BJ (cell line): ENCODE results near the gene DUS2. TPM values are rescaled to one million over a fixed set of nuclear protein-coding genes. Genes with fewer than 3 reads are reported as not detected.

Experiments
- CTCF ChIA-PET: fragments of 350-600 bp; formaldehyde crosslinking; extraction: SDS; loops from one replicate; lab custom pipeline; 2021; ENCODE audit warnings: antibody characterized with exemption, inconsistent platforms; lab: Yijun Ruan, JAX
- POLR2A ChIA-PET: fragments of 300-600 bp; sonication (Branson Sonifier 250); formaldehyde crosslinking; extraction: SDS; loops from one replicate; lab custom pipeline; 2021; ENCODE audit warnings: antibody characterized with exemption; lab: Charles Lee
- DNase-seq: peaks from one replicate; pipeline ENCODE4 v3.0.0-alpha.2; 2011; ENCODE audit warnings: low read depth
- H3K27me3 ChIP-seq: 2 replicates; pipeline ENCODE4 v1.6.0; 2011; ENCODE audit warnings: low read length; ENCODE audit not compliant: control insufficient read depth, insufficient read depth
- H3K36me3 ChIP-seq: 2 replicates; pipeline ENCODE4 v1.5.1; 2011; ENCODE audit warnings: low read length; ENCODE audit not compliant: control insufficient read depth, insufficient read depth
- H3K4me3 ChIP-seq: 2 replicates; pipeline ENCODE4 v1.5.1; 2011; ENCODE audit warnings: low read depth, mild to moderate bottlenecking, control low read depth, low read length
- polyA plus RNA-seq: library from polyadenylated mRNA; depleted of rRNA; stranded (reverse); fragments of >200 nt; gene quantifications from 2 replicates; pipeline ENCODE4 v1.2.3, GENCODE V29; 2011
- TF ChIP-seq, protein P1 (sequence below): IDR thresholded peaks from 2 replicates; pipeline ENCODE4 v1.5.1; 2011; ENCODE audit warnings: low read depth, mild to moderate bottlenecking, control low read depth, inconsistent platforms, low read length, moderate library complexity; ENCODE audit not compliant: insufficient read depth

The DUS2 gene
- polyA plus RNA-seq, 1 experiment, result 18.3 TPM

GRCh38 chr16:67987460-67988160, 35.5 kb upstream of the DUS2 start:
- Histone ChIP-seq H3K27me3 (no peaks in the 10 kb centered on the region), H3K4me3 (no peak overlapping the region), H3K36me3 (no peaks in the 10 kb centered on the region)
- POLR2A ChIA-PET, result no interaction called here
- CTCF ChIA-PET, result interaction anchor here (2.2 kb wide), 1 partner anchor 53 kb away, joined by 7 read pairs; no protein-coding TSS in a partner anchor
- DNase-seq, result no peak
- TF ChIP-seq, protein P1, sequence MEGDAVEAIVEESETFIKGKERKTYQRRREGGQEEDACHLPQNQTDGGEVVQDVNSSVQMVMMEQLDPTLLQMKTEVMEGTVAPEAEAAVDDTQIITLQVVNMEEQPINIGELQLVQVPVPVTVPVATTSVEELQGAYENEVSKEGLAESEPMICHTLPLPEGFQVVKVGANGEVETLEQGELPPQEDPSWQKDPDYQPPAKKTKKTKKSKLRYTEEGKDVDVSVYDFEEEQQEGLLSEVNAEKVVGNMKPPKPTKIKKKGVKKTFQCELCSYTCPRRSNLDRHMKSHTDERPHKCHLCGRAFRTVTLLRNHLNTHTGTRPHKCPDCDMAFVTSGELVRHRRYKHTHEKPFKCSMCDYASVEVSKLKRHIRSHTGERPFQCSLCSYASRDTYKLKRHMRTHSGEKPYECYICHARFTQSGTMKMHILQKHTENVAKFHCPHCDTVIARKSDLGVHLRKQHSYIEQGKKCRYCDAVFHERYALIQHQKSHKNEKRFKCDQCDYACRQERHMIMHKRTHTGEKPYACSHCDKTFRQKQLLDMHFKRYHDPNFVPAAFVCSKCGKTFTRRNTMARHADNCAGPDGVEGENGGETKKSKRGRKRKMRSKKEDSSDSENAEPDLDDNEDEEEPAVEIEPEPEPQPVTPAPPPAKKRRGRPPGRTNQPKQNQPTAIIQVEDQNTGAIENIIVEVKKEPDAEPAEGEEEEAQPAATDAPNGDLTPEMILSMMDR, result no peak

GRCh38 chr16:67988675-67989074, 34.4 kb upstream of the DUS2 start:
- no peak for DNase-seq
- TF ChIP-seq, protein P1, result no peak
- no peaks in the 10 kb centered on the region for H3K36me3 ChIP-seq
- ChIA-PET CTCF (interaction anchor here (0.9 to 1.1 kb wide), 2 partner anchors 10 to 55 kb away, joined by 3 read pairs; partner anchors contain the start of gene DPEP2), POLR2A (no interaction called here)
- H3K27me3 ChIP-seq, result no peaks in the 10 kb centered on the region
- no peak overlapping the region for H3K4me3 ChIP-seq

- POLR2A ChIA-PET, result no interaction called here
Measured at GRCh38 chr16:67989322-67990017, 33.6 kb upstream of the DUS2 start.

DNA sequence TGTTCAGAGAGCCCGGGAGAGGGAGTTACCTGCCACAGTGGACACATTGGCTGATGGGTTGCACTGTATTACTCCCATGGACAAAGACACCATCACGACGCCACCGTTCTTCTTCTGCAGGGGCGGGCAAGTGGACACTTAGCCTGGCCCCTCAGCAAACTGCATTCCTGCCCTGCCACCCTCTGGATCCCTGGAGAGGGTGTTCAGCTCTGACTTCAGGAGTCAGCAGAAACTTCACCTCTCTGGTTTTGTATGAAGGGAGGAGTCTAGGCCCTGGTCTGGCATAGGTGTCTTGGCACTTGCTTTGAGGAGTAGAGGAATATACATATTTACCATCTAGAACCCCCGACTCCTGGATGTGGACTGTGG, 33.1 kb upstream of the DUS2 start:
- Histone ChIP-seq H3K4me3 (no peak overlapping the region), H3K27me3 (no peaks in the 10 kb centered on the region), H3K36me3 (no peaks in the 10 kb centered on the region)
- CTCF ChIA-PET, result interaction anchor here (1.5 to 3.3 kb wide), 2 partner anchors 24 to 241 kb away, joined by 5 to 18 read pairs; no protein-coding TSS in a partner anchor
- DNase-seq, result no peak
- TF ChIP-seq, protein P1, result no peak
- POLR2A ChIA-PET, result no interaction called here

More at GRCh38 chr16:67989322-67990017, 33.6 kb upstream of the DUS2 start:
- H3K4me3 ChIP-seq, result no peak overlapping the region
- CTCF ChIA-PET, result interaction anchor here (1.1 to 3.3 kb wide), 2 partner anchors 9 to 241 kb away, joined by 3 to 18 read pairs; partner anchors contain the start of gene DPEP2
- H3K27me3 ChIP-seq, result no peaks in the 10 kb centered on the region
- no peak for DNase-seq
- H3K36me3 ChIP-seq, result no peaks in the 10 kb centered on the region
- TF ChIP-seq, protein P1, result no peak

- Histone ChIP-seq H3K27me3 (no peaks in the 10 kb centered on the region), H3K36me3 (no peaks in the 10 kb centered on the region), H3K4me3 (no peak overlapping the region)
- TF ChIP-seq, protein P1, result no peak
- no peak for DNase-seq
- ChIA-PET POLR2A (no interaction called here), CTCF (interaction anchor here (0.6 to 3.3 kb wide), 8 partner anchors 10 to 1112 kb away, joined by 3 to 18 read pairs (median 4); partner anchors contain the start of gene PDP2)
Measured at GRCh38 chr16:67992661-67993206, 30.4 kb upstream of the DUS2 start.
